ENCODE results near the gene TMEM190.

- TF ChIP-seq CTCF (IDR thresholded peaks at IDR 0.05) (no peak), POLR2A (IDR thresholded peaks at IDR 0.05) (no peak)
Measured at GRCh38 chr19:55384131-55384919, 7.7 kb downstream of the TMEM190 start, which contains the start of gene TMEM238.
